HEK293 (cell line): Measurements from ENCODE around the gene MYL10.

Experiments used
- CTCF ChIA-PET: fragments of 350-600 bp; formaldehyde crosslinking; extraction: SDS; loops from one replicate; lab custom pipeline; 2021; ENCODE audit warnings: antibody characterized with exemption; lab: Yijun Ruan, JAX
- POLR2A ChIA-PET: fragments of 300-600 bp; formaldehyde crosslinking; extraction: SDS; loops from one replicate; lab custom pipeline; 2020; ENCODE audit warnings: antibody characterized with exemption, inconsistent platforms; lab: Yijun Ruan, JAX
- H3K27ac ChIP-seq: fragments of 200-500 bp; sonication (Bioruptor generic); 2 replicates; pipeline ENCODE4 v1.5.1; 2014; ENCODE audit warnings: low read depth, low read length, control low read depth, inconsistent platforms; ENCODE audit errors: extremely low read depth
- H3K36me3 ChIP-seq, 2 experiments: fragments of 200-500 bp in 1 of 2; sonication (Bioruptor generic) in 1 of 2; 1 replicate in 1 of 2; 2 replicates in 1 of 2; pipeline ENCODE4 v1.5.1; 2014 to 2017; ENCODE audit warnings: inconsistent platforms in 2 of 2, low read length in 2 of 2; ENCODE audit not compliant: control insufficient read depth in 2 of 2, insufficient read depth in 1 of 2
- H3K4me1 ChIP-seq: fragments of 200-500 bp; sonication (Bioruptor generic); 2 replicates; pipeline ENCODE4 v1.5.1; 2014; ENCODE audit warnings: mild to moderate bottlenecking, low read length, inconsistent platforms; ENCODE audit not compliant: control insufficient read depth, insufficient read depth
- H3K4me3 ChIP-seq: 2 replicates; pipeline ENCODE4 v1.5.1; 2011; ENCODE audit warnings: low read depth, mild to moderate bottlenecking, control low read depth, low read length, moderate library complexity
- H3K9me3 ChIP-seq: fragments of 200-500 bp; sonication (Bioruptor generic); 2 replicates; pipeline ENCODE4 v1.5.1; 2014; ENCODE audit warnings: low read depth, low read length, inconsistent platforms; ENCODE audit not compliant: control insufficient read depth, insufficient read depth
- BCL11A ChIP-seq: fragments of 450-650 bp; formaldehyde crosslinking; IDR thresholded peaks from 2 replicates; pipeline ENCODE4 v1.5.1; 2016; ENCODE audit warnings: low read depth, missing biosample characterization, missing genetic modification characterization
- GLI2 ChIP-seq: fragments of 450-650 bp; formaldehyde crosslinking; IDR thresholded peaks from 2 replicates; pipeline ENCODE4; 2017; ENCODE audit warnings: missing biosample characterization, missing genetic modification characterization, low read depth, borderline replicate concordance
- OSR2 ChIP-seq: fragments of 450-650 bp; formaldehyde crosslinking; IDR thresholded peaks from 2 replicates; pipeline ENCODE4 v1.5.1; 2016; ENCODE audit warnings: missing biosample characterization, missing genetic modification characterization
- ZBTB48 ChIP-seq: fragments of 450-650 bp; formaldehyde crosslinking; IDR thresholded peaks from 2 replicates; pipeline ENCODE4 v1.5.1; 2016; ENCODE audit warnings: missing biosample characterization, missing genetic modification characterization
- ZNF174 ChIP-seq: fragments of 450-650 bp; formaldehyde crosslinking; IDR thresholded peaks from 2 replicates; pipeline ENCODE4 v1.5.0; 2017; ENCODE audit warnings: missing biosample characterization, mild to moderate bottlenecking, missing genetic modification characterization
- ZNF184 ChIP-seq: fragments of 450-650 bp; IDR thresholded peaks from 2 replicates; pipeline ENCODE4 v1.5.1; 2018; ENCODE audit warnings: missing biosample characterization, mild to moderate bottlenecking, missing genetic modification characterization
- ZNF266 ChIP-seq: fragments of 450-650 bp; formaldehyde crosslinking; IDR thresholded peaks from 2 replicates; pipeline ENCODE4 v1.5.1; 2016; ENCODE audit warnings: missing biosample characterization, missing genetic modification characterization, low read depth
- ZNF274 ChIP-seq, 2 experiments: fragments of 200-500 bp in 1 of 2; fragments of 450-650 bp in 1 of 2; sonication (Bioruptor generic) in 1 of 2; formaldehyde crosslinking in 1 of 2; IDR thresholded peaks; 2 replicates each; pipeline versions ENCODE4 v1.5.1 to v1.6.1; 2014 to 2016; ENCODE audit warnings: borderline replicate concordance in 1 of 2, inconsistent platforms in 1 of 2, low read length in 1 of 2, missing biosample characterization in 1 of 2, missing genetic modification characterization in 1 of 2
- ZNF341 ChIP-seq: fragments of 450-650 bp; formaldehyde crosslinking; IDR thresholded peaks from 2 replicates; pipeline ENCODE4; 2016; ENCODE audit warnings: low read depth, missing biosample characterization, missing genetic modification characterization
- ZNF473 ChIP-seq: fragments of 450-650 bp; formaldehyde crosslinking; IDR thresholded peaks from 2 replicates; pipeline ENCODE4 v1.5.1; 2017; ENCODE audit warnings: missing biosample characterization, missing genetic modification characterization
- ZNF530 ChIP-seq: fragments of 450-650 bp; formaldehyde crosslinking; IDR thresholded peaks from 2 replicates; pipeline ENCODE4 v1.5.1; 2016; ENCODE audit warnings: low read depth, missing biosample characterization, missing genetic modification characterization
- ZNF626 ChIP-seq: fragments of 450-650 bp; sonication (Bioruptor Pico); formaldehyde crosslinking; IDR thresholded peaks from 2 replicates; pipeline ENCODE4 v1.5.1; 2018; ENCODE audit warnings: missing biosample characterization, missing genetic modification characterization, inconsistent platforms
- ZNF768 ChIP-seq: fragments of 450-650 bp; formaldehyde crosslinking; IDR thresholded peaks from 2 replicates; pipeline ENCODE4 v1.5.1; 2018; ENCODE audit warnings: missing biosample characterization, mild to moderate bottlenecking, missing genetic modification characterization
- ZSCAN16 ChIP-seq: fragments of 450-650 bp; formaldehyde crosslinking; IDR thresholded peaks from 2 replicates; pipeline ENCODE4 v1.5.1; 2016; ENCODE audit warnings: missing biosample characterization, missing genetic modification characterization
- ZXDB ChIP-seq: fragments of 450-650 bp; formaldehyde crosslinking; IDR thresholded peaks from 2 replicates; pipeline ENCODE4 v1.5.1; 2016; ENCODE audit warnings: missing biosample characterization, missing genetic modification characterization
- TF ChIP-seq, protein P1 (sequence below): fragments of 450-650 bp; formaldehyde crosslinking; IDR thresholded peaks from 2 replicates; pipeline ENCODE4 v1.5.1; 2016; ENCODE audit warnings: missing biosample characterization, missing genetic modification characterization
- TF ChIP-seq, protein P2 (sequence below): fragments of 450-650 bp; formaldehyde crosslinking; IDR thresholded peaks from 2 replicates; pipeline ENCODE4 v1.5.0; 2017; ENCODE audit warnings: missing biosample characterization, missing genetic modification characterization, borderline replicate concordance
- TF ChIP-seq, protein P3 (sequence below): fragments of 450-650 bp; formaldehyde crosslinking; IDR thresholded peaks from 2 replicates; pipeline ENCODE4 v1.5.1; 2017; ENCODE audit warnings: missing biosample characterization, missing genetic modification characterization
- TF ChIP-seq, protein P4 (sequence below): fragments of 450-650 bp; formaldehyde crosslinking; IDR thresholded peaks from 2 replicates; pipeline ENCODE4 v1.5.1; 2016; ENCODE audit warnings: missing biosample characterization, missing genetic modification characterization
- TF ChIP-seq, protein P5 (sequence below): fragments of 450-650 bp; formaldehyde crosslinking; IDR thresholded peaks from 2 replicates; pipeline ENCODE4 v1.5.1; 2016; ENCODE audit warnings: missing biosample characterization, missing genetic modification characterization

MYL10 gene

DNA sequence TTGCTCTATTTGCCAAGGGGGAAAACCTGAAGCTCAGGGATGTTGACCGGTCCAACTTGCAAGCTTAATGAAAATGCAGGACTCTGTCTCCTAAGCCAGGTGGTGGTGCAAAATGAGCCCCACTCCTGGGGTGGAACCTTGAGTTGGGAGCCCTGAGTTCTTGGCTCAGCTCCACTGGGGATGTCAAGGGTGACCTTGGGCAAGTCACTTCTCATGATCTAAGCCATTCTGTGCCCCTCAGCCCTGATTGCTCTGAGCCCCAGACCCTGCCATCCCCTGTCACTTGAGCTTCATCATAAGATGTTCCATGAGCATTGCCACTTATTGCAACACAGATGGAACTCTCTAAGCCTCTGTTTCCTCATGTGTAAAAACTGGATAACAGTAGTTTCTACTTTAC is 33.9 kb downstream of the MYL10 start:
- CTCF ChIA-PET: interaction anchor here (0.8 kb wide), 1 partner anchor 57 kb away, joined by 3 read pairs; no protein-coding TSS in a partner anchor
- H3K27ac ChIP-seq: no peak overlapping the region
- TF ChIP-seq BCL11A (tag by site-specific recombination) (no peak), ZNF768 (tag by site-specific recombination) (no peak), OSR2 (no peak), ZNF184 (no peak), ZNF626 (tag by site-specific recombination) (no peak), ZNF274 (IDR thresholded peaks at IDR 0.05; ENCODE audit: low read length) (no peak), ZNF274 (tag by site-specific recombination; IDR thresholded peaks at IDR 0.05; ENCODE audit: borderline replicate concordance) (no peak), ZNF174 (no peak), ZSCAN16 (tag by site-specific recombination) (no peak), ZNF341 (tag by site-specific recombination) (no peak), ZNF473 (tag by site-specific recombination) (no peak), ZXDB (tag by site-specific recombination) (no peak), ZBTB48 (tag by site-specific recombination) (no peak), ZNF530 (tag by site-specific recombination) (no peak), GLI2 (tag by site-specific recombination) (no peak), ZNF266 (tag by site-specific recombination) (no peak)
- TF ChIP-seq, protein P1, sequence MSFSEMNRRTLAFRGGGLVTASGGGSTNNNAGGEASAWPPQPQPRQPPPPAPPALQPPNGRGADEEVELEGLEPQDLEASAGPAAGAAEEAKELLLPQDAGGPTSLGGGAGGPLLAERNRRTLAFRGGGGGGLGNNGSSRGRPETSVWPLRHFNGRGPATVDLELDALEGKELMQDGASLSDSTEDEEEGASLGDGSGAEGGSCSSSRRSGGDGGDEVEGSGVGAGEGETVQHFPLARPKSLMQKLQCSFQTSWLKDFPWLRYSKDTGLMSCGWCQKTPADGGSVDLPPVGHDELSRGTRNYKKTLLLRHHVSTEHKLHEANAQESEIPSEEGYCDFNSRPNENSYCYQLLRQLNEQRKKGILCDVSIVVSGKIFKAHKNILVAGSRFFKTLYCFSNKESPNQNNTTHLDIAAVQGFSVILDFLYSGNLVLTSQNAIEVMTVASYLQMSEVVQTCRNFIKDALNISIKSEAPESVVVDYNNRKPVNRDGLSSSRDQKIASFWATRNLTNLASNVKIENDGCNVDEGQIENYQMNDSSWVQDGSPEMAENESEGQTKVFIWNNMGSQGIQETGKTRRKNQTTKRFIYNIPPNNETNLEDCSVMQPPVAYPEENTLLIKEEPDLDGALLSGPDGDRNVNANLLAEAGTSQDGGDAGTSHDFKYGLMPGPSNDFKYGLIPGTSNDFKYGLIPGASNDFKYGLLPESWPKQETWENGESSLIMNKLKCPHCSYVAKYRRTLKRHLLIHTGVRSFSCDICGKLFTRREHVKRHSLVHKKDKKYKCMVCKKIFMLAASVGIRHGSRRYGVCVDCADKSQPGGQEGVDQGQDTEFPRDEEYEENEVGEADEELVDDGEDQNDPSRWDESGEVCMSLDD (tag by site-specific recombination): no peak
- TF ChIP-seq, protein P2, sequence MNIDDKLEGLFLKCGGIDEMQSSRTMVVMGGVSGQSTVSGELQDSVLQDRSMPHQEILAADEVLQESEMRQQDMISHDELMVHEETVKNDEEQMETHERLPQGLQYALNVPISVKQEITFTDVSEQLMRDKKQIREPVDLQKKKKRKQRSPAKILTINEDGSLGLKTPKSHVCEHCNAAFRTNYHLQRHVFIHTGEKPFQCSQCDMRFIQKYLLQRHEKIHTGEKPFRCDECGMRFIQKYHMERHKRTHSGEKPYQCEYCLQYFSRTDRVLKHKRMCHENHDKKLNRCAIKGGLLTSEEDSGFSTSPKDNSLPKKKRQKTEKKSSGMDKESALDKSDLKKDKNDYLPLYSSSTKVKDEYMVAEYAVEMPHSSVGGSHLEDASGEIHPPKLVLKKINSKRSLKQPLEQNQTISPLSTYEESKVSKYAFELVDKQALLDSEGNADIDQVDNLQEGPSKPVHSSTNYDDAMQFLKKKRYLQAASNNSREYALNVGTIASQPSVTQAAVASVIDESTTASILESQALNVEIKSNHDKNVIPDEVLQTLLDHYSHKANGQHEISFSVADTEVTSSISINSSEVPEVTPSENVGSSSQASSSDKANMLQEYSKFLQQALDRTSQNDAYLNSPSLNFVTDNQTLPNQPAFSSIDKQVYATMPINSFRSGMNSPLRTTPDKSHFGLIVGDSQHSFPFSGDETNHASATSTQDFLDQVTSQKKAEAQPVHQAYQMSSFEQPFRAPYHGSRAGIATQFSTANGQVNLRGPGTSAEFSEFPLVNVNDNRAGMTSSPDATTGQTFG (tag by site-specific recombination): no peak
- TF ChIP-seq, protein P3, sequence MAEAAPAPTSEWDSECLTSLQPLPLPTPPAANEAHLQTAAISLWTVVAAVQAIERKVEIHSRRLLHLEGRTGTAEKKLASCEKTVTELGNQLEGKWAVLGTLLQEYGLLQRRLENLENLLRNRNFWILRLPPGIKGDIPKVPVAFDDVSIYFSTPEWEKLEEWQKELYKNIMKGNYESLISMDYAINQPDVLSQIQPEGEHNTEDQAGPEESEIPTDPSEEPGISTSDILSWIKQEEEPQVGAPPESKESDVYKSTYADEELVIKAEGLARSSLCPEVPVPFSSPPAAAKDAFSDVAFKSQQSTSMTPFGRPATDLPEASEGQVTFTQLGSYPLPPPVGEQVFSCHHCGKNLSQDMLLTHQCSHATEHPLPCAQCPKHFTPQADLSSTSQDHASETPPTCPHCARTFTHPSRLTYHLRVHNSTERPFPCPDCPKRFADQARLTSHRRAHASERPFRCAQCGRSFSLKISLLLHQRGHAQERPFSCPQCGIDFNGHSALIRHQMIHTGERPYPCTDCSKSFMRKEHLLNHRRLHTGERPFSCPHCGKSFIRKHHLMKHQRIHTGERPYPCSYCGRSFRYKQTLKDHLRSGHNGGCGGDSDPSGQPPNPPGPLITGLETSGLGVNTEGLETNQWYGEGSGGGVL: no peak
- TF ChIP-seq, protein P4, sequence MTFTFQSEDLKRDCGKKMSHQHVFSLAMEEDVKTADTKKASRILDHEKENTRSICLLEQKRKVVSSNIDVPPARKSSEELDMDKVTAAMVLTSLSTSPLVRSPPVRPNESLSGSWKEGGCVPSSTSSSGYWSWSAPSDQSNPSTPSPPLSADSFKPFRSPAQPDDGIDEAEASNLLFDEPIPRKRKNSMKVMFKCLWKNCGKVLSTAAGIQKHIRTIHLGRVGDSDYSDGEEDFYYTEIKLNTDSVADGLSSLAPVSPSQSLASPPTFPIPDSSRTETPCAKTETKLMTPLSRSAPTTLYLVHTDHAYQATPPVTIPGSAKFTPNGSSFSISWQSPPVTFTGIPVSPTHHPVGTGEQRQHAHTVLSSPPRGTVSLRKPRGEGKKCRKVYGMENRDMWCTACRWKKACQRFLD (tag by site-specific recombination): no peak
- TF ChIP-seq, protein P5, sequence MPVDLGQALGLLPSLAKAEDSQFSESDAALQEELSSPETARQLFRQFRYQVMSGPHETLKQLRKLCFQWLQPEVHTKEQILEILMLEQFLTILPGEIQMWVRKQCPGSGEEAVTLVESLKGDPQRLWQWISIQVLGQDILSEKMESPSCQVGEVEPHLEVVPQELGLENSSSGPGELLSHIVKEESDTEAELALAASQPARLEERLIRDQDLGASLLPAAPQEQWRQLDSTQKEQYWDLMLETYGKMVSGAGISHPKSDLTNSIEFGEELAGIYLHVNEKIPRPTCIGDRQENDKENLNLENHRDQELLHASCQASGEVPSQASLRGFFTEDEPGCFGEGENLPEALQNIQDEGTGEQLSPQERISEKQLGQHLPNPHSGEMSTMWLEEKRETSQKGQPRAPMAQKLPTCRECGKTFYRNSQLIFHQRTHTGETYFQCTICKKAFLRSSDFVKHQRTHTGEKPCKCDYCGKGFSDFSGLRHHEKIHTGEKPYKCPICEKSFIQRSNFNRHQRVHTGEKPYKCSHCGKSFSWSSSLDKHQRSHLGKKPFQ (tag by site-specific recombination): no peak
- TF ChIP-seq, all 188 proteins: peak for 0
- Histone ChIP-seq H3K36me3 (no peaks in the 10 kb centered on the region), H3K4me1 (no peaks in the 10 kb centered on the region), H3K9me3 (no peaks in the 10 kb centered on the region), H3K4me3 (no peak overlapping the region)
- POLR2A ChIA-PET: no interaction called here
